ENCODE data around the gene TIMP1.

DNA sequence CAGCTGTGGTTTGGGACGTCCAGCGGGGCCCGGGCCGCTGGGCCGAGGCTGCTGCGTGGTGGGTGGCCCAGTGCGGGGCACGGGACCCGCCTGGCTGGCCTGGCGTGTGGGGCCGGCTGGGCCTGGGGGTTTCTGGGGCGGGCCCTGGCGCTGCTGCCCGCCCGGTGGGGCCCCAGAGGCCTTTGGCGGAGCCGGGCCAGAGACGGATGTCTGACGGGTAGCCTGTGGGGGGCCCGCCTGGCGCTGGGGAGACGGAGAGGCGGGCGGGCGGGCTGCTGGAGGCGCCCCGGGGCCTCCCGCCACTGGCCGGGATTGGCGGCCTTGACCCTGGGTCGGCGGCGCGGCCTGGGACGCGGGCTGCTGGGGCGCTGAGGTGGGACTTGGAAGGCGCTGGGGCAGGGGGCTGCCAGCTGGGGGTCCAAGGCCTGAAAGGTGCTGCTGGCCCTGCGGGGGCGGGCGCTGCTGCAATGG lies 8.1 kb upstream of the TIMP1 start:
- no peak for TF ChIP-seq YY1 (IDR thresholded peaks at IDR 0.05; ENCODE audit: insufficient read depth, insufficient read length)
- no peak for TF ChIP-seq ZNF274 (IDR thresholded peaks at IDR 0.05; ENCODE audit: low read depth, low read length)
- no peak for TF ChIP-seq SUZ12 (IDR thresholded peaks at IDR 0.05; ENCODE audit: extremely low read depth, insufficient read depth, insufficient read length)

Measured in NT2/D1 (cell line).